ENCODE data around the gene PRCP.

Gene PRCP

GRCh38 chr11:82899957-82900276 is 313 bp downstream of the PRCP start:
- Histone ChIP-seq H3K27me3 (ENCODE audit: insufficient read depth, insufficient read length) (no peaks in the 10 kb centered on the region), H3K4me3 (ENCODE audit: insufficient read length, low read depth) (peak overlapping the region; percentile 81), H3K4me1 (ENCODE audit: insufficient read depth, insufficient read length) (no peaks in the 10 kb centered on the region), H3K9ac (ENCODE audit: insufficient read length, low read depth) (peak overlapping the region; percentile 88), H3K9me3 (ENCODE audit: insufficient read depth, low read length) (no peaks in the 10 kb centered on the region), H3K36me3 (ENCODE audit: insufficient read depth, insufficient read length, low read length) (no peaks in the 10 kb centered on the region)
- no peak for DNase-seq (ENCODE audit: low read depth, low spot score)
- TF ChIP-seq ZNF274 (IDR thresholded peaks at IDR 0.05; ENCODE audit: low read depth, low read length): no peak
- no peak for TF ChIP-seq SUZ12 (IDR thresholded peaks at IDR 0.05; ENCODE audit: extremely low read depth, insufficient read depth, insufficient read length)
- TF ChIP-seq YY1 (IDR thresholded peaks at IDR 0.05; ENCODE audit: insufficient read depth, insufficient read length): no peak

GRCh38 chr11:82899186-82899820 is 927 bp downstream of the PRCP start:
- H3K4me1 ChIP-seq (ENCODE audit: insufficient read depth, insufficient read length): no peaks in the 10 kb centered on the region
- H3K36me3 ChIP-seq (ENCODE audit: insufficient read depth, insufficient read length, low read length): no peaks in the 10 kb centered on the region
- H3K27me3 ChIP-seq (ENCODE audit: insufficient read depth, insufficient read length): no peaks in the 10 kb centered on the region
- H3K9me3 ChIP-seq (ENCODE audit: insufficient read depth, low read length): no peaks in the 10 kb centered on the region
- peak overlapping the region; percentile 88 for H3K9ac ChIP-seq (ENCODE audit: insufficient read length, low read depth)
- no peak for TF ChIP-seq ZNF274 (IDR thresholded peaks at IDR 0.05; ENCODE audit: low read depth, low read length)
- TF ChIP-seq SUZ12 (IDR thresholded peaks at IDR 0.05; ENCODE audit: extremely low read depth, insufficient read depth, insufficient read length): no peak
- TF ChIP-seq YY1 (IDR thresholded peaks at IDR 0.05; ENCODE audit: insufficient read depth, insufficient read length): no peak
- H3K4me3 ChIP-seq (ENCODE audit: insufficient read length, low read depth): peak overlapping the region; percentile 81
- no peak for DNase-seq (ENCODE audit: low read depth, low spot score)

- no peak for DNase-seq (ENCODE audit: low read depth, low spot score)
- Histone ChIP-seq H3K9me3 (ENCODE audit: insufficient read depth, low read length) (no peaks in the 10 kb centered on the region), H3K36me3 (ENCODE audit: insufficient read depth, insufficient read length, low read length) (no peaks in the 10 kb centered on the region), H3K4me3 (ENCODE audit: insufficient read length, low read depth) (no peak overlapping the region), H3K27me3 (ENCODE audit: insufficient read depth, insufficient read length) (no peaks in the 10 kb centered on the region), H3K4me1 (ENCODE audit: insufficient read depth, insufficient read length) (no peaks in the 10 kb centered on the region), H3K9ac (ENCODE audit: insufficient read length, low read depth) (no peak overlapping the region)
- TF ChIP-seq SUZ12 (IDR thresholded peaks at IDR 0.05; ENCODE audit: extremely low read depth, insufficient read depth, insufficient read length): no peak
- no peak for TF ChIP-seq YY1 (IDR thresholded peaks at IDR 0.05; ENCODE audit: insufficient read depth, insufficient read length)
- no peak for TF ChIP-seq ZNF274 (IDR thresholded peaks at IDR 0.05; ENCODE audit: low read depth, low read length)
Measured at GRCh38 chr11:82898241-82898640, 2.0 kb downstream of the PRCP start.

GRCh38 chr11:82896183-82896582 is 4.0 kb downstream of the PRCP start:
- H3K27me3 ChIP-seq (ENCODE audit: insufficient read depth, insufficient read length): no peaks in the 10 kb centered on the region
- H3K9me3 ChIP-seq (ENCODE audit: insufficient read depth, low read length): no peaks in the 10 kb centered on the region
- no peak for DNase-seq (ENCODE audit: low read depth, low spot score)
- H3K4me3 ChIP-seq (ENCODE audit: insufficient read length, low read depth): no peak overlapping the region
- H3K36me3 ChIP-seq (ENCODE audit: insufficient read depth, insufficient read length, low read length): no peaks in the 10 kb centered on the region
- H3K4me1 ChIP-seq (ENCODE audit: insufficient read depth, insufficient read length): no peaks in the 10 kb centered on the region
- H3K9ac ChIP-seq (ENCODE audit: insufficient read length, low read depth): no peak overlapping the region
- no peak for TF ChIP-seq ZNF274 (IDR thresholded peaks at IDR 0.05; ENCODE audit: low read depth, low read length)
- no peak for TF ChIP-seq YY1 (IDR thresholded peaks at IDR 0.05; ENCODE audit: insufficient read depth, insufficient read length)
- no peak for TF ChIP-seq SUZ12 (IDR thresholded peaks at IDR 0.05; ENCODE audit: extremely low read depth, insufficient read depth, insufficient read length)

GRCh38 chr11:82895437-82896091 is 4.7 kb downstream of the PRCP start:
- Histone ChIP-seq H3K27me3 (ENCODE audit: insufficient read depth, insufficient read length) (no peaks in the 10 kb centered on the region), H3K9ac (ENCODE audit: insufficient read length, low read depth) (no peak overlapping the region), H3K4me1 (ENCODE audit: insufficient read depth, insufficient read length) (no peaks in the 10 kb centered on the region), H3K4me3 (ENCODE audit: insufficient read length, low read depth) (no peak overlapping the region), H3K36me3 (ENCODE audit: insufficient read depth, insufficient read length, low read length) (no peaks in the 10 kb centered on the region), H3K9me3 (ENCODE audit: insufficient read depth, low read length) (no peaks in the 10 kb centered on the region)
- DNase-seq (ENCODE audit: low read depth, low spot score): no peak
- TF ChIP-seq YY1 (IDR thresholded peaks at IDR 0.05; ENCODE audit: insufficient read depth, insufficient read length) (no peak), ZNF274 (IDR thresholded peaks at IDR 0.05; ENCODE audit: low read depth, low read length) (no peak), SUZ12 (IDR thresholded peaks at IDR 0.05; ENCODE audit: extremely low read depth, insufficient read depth, insufficient read length) (no peak)

- H3K4me3 ChIP-seq (ENCODE audit: insufficient read length, low read depth): no peak overlapping the region
- no peak for DNase-seq (ENCODE audit: low read depth, low spot score)
- no peaks in the 10 kb centered on the region for H3K4me1 ChIP-seq (ENCODE audit: insufficient read depth, insufficient read length)
- H3K36me3 ChIP-seq (ENCODE audit: insufficient read depth, insufficient read length, low read length): no peaks in the 10 kb centered on the region
- H3K27me3 ChIP-seq (ENCODE audit: insufficient read depth, insufficient read length): no peaks in the 10 kb centered on the region
- no peaks in the 10 kb centered on the region for H3K9me3 ChIP-seq (ENCODE audit: insufficient read depth, low read length)
- H3K9ac ChIP-seq (ENCODE audit: insufficient read length, low read depth): no peak overlapping the region
- TF ChIP-seq YY1 (IDR thresholded peaks at IDR 0.05; ENCODE audit: insufficient read depth, insufficient read length) (no peak), ZNF274 (IDR thresholded peaks at IDR 0.05; ENCODE audit: low read depth, low read length) (no peak), SUZ12 (IDR thresholded peaks at IDR 0.05; ENCODE audit: extremely low read depth, insufficient read depth, insufficient read length) (no peak)
Measured at GRCh38 chr11:82892611-82893169, 7.5 kb downstream of the PRCP start.

GRCh38 chr11:82890936-82891335 is 9.3 kb downstream of the PRCP start:
- DNase-seq (ENCODE audit: low read depth, low spot score): no peak
- Histone ChIP-seq H3K9ac (ENCODE audit: insufficient read length, low read depth) (no peak overlapping the region), H3K9me3 (ENCODE audit: insufficient read depth, low read length) (no peaks in the 10 kb centered on the region), H3K36me3 (ENCODE audit: insufficient read depth, insufficient read length, low read length) (no peaks in the 10 kb centered on the region), H3K27me3 (ENCODE audit: insufficient read depth, insufficient read length) (no peaks in the 10 kb centered on the region), H3K4me3 (ENCODE audit: insufficient read length, low read depth) (no peak overlapping the region), H3K4me1 (ENCODE audit: insufficient read depth, insufficient read length) (no peaks in the 10 kb centered on the region)
- no peak for TF ChIP-seq ZNF274 (IDR thresholded peaks at IDR 0.05; ENCODE audit: low read depth, low read length)
- TF ChIP-seq YY1 (IDR thresholded peaks at IDR 0.05; ENCODE audit: insufficient read depth, insufficient read length): no peak
- no peak for TF ChIP-seq SUZ12 (IDR thresholded peaks at IDR 0.05; ENCODE audit: extremely low read depth, insufficient read depth, insufficient read length)

Data from NT2/D1 (cell line).